ENCODE results near the gene UBL4B.
A peak's percentile ranks its signal among the peaks of the same experiment; 100 is the strongest.

DNA sequence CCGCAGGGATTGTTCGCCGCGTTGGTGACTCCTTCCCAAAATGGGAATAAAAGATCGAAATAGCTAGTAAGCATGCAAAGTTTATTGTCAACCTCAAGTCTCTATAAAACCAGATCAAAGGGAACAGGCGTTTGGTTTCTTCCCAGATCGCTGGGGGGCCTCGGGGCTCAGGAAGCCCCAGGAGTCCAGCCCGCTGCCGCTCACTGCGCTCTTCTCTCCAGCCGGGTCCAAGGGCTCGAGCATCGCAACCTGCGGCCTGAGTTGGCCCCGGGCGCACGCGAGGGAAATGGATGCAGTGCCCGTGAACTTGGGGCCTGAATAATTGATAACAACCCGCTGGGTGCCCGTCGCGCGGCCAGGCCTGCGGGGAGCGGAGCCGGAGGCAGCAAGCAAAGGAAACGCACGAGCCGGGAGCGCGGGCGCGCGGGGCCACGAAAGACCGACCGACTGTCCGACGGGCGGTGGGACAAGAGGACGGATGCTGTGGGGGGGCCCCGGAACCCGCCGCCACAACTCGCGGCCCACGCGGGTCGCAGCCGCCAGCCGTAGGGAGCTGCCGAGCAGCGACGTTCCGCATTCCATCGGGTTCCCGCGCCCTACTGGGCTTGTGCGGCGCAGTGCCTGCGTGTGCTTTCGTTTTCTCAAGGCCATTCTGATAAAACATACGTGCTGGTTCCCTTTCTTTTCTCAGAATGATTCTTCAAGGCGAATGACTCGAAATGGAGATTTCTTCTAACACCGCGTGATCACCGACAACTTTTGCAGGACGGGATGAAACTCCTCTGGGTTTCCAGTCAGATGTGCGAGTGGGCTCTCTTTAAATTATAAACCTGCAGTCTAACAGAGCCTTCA is 27.8 kb upstream of the UBL4B start:
- TF ChIP-seq, protein P1, sequence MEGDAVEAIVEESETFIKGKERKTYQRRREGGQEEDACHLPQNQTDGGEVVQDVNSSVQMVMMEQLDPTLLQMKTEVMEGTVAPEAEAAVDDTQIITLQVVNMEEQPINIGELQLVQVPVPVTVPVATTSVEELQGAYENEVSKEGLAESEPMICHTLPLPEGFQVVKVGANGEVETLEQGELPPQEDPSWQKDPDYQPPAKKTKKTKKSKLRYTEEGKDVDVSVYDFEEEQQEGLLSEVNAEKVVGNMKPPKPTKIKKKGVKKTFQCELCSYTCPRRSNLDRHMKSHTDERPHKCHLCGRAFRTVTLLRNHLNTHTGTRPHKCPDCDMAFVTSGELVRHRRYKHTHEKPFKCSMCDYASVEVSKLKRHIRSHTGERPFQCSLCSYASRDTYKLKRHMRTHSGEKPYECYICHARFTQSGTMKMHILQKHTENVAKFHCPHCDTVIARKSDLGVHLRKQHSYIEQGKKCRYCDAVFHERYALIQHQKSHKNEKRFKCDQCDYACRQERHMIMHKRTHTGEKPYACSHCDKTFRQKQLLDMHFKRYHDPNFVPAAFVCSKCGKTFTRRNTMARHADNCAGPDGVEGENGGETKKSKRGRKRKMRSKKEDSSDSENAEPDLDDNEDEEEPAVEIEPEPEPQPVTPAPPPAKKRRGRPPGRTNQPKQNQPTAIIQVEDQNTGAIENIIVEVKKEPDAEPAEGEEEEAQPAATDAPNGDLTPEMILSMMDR (IDR thresholded peaks at IDR 0.05): no peak
- TF ChIP-seq EZH2 (IDR thresholded peaks at IDR 0.05; ENCODE audit: borderline replicate concordance, insufficient read depth, low read depth, low read length, poor library complexity, severe bottlenecking): peak; percentile 42
